LNCAP (cell line): ENCODE data around the gene ZFHX2.

Experiments used
- TF ChIP-seq, protein P1 (sequence below): fragments of 450-650 bp; IDR thresholded peaks from 2 replicates; pipeline ENCODE4 v1.5.1; 2017; ENCODE audit warnings: mild to moderate bottlenecking

Gene ZFHX2

DNA sequence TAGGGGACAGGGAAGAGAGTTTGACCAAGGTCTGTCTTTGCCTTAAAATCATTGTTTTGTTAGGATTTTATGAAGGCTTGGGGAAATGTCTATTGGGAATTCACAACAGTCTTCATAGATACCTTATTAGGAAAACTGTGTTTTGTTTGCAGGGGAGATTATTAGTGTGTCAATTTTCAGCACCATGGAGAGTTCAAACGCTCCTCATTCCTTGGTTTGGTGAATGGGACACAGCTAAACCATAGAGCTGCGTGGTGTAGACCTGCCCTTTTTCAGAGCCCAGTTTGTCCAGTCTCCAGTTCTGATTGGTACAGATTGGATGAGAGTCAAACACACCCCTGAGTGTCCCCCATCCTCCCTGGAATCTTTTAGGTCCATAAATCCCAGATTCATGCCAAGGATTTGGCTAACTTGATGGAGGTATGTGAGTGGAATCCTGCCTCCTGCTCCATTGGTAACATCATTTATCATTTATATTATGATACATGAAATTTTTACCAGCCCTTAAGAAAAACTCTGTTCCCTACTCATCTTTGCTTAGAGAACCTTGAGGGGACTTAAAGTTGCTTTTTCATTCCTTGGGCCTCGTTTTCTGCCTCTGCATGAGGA lies 70.1 kb downstream of the ZFHX2 start:
- TF ChIP-seq, protein P1, sequence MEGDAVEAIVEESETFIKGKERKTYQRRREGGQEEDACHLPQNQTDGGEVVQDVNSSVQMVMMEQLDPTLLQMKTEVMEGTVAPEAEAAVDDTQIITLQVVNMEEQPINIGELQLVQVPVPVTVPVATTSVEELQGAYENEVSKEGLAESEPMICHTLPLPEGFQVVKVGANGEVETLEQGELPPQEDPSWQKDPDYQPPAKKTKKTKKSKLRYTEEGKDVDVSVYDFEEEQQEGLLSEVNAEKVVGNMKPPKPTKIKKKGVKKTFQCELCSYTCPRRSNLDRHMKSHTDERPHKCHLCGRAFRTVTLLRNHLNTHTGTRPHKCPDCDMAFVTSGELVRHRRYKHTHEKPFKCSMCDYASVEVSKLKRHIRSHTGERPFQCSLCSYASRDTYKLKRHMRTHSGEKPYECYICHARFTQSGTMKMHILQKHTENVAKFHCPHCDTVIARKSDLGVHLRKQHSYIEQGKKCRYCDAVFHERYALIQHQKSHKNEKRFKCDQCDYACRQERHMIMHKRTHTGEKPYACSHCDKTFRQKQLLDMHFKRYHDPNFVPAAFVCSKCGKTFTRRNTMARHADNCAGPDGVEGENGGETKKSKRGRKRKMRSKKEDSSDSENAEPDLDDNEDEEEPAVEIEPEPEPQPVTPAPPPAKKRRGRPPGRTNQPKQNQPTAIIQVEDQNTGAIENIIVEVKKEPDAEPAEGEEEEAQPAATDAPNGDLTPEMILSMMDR: no peak

DNA sequence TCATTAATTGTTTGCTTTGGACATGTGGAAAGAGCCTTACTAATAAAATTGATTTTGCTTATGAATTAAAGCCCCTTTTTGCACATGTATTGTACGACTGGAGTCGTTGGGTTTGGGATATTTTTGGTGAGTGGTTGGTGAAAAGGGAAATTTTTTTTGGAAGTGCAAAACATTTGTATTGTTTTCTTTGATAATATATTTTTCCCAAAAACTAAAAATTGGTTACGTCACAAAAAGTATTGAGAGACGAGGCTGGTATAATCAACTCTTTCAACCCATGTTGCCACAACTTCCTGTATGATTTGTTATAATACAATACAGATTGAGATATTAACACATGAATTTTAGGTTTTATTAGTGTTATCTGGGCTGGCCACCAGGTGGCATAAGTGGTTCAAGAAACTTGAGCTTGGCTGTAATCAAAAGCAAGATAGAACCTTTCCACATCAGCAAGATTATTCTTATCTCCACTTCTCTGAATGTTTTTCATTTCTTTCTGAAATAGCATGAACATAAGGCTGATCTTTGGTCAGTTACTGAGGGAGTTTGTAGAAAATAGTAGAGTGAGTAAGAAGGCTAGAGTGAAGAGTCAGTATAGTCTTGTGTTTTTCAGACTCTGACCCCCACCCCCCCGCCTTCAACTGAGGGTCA lies 73.3 kb downstream of the ZFHX2 start:
- TF ChIP-seq, protein P1: peak; percentile 81

- TF ChIP-seq, protein P1: no peak
Observed at GRCh38 chr14:23470947-23471346, 80.6 kb downstream of the ZFHX2 start.
